ENCODE results near the gene ENC1.
"Not testable (repeated sequence)": the region's sequence is repeated elsewhere in the genome, so short reads cannot be mapped to it uniquely, and the experiment has no call there.

Gene ENC1, protein sequence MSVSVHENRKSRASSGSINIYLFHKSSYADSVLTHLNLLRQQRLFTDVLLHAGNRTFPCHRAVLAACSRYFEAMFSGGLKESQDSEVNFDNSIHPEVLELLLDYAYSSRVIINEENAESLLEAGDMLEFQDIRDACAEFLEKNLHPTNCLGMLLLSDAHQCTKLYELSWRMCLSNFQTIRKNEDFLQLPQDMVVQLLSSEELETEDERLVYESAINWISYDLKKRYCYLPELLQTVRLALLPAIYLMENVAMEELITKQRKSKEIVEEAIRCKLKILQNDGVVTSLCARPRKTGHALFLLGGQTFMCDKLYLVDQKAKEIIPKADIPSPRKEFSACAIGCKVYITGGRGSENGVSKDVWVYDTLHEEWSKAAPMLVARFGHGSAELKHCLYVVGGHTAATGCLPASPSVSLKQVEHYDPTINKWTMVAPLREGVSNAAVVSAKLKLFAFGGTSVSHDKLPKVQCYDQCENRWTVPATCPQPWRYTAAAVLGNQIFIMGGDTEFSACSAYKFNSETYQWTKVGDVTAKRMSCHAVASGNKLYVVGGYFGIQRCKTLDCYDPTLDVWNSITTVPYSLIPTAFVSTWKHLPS

DNA sequence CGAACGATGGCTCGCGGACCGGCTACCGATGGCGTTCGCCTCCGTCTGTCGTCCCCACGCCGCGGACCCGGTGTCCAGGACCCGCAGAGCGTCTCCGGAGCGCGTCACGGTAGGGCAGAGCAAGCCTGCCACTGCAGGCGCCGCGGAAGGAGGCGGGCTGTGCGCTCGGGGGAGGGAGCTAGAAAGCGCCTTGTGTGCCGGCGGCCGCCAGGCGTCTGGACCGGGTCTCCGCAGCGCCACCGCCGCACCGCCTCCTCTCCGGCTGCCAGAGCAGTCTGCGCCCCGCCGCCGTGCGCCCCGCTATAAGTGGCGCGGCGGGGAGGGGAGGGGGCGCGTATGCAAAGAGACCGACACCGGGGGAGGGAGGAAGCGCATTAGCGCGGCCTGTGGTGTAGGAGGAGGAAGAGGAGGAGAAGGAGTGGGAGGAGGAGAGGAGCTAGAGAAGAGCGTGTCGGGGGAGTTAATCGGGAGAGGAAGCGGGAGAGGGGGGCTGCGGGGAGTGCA lies at the start of gene ENC1:
TSS of gene ENC1 (minus strand) at position 279 of the 504 bp plus-strand sequence. CDS start 4,243 bp downstream, outside the sequence.
- peak; percentile 88 for DNase-seq (ENCODE audit: low spot score)

DNA sequence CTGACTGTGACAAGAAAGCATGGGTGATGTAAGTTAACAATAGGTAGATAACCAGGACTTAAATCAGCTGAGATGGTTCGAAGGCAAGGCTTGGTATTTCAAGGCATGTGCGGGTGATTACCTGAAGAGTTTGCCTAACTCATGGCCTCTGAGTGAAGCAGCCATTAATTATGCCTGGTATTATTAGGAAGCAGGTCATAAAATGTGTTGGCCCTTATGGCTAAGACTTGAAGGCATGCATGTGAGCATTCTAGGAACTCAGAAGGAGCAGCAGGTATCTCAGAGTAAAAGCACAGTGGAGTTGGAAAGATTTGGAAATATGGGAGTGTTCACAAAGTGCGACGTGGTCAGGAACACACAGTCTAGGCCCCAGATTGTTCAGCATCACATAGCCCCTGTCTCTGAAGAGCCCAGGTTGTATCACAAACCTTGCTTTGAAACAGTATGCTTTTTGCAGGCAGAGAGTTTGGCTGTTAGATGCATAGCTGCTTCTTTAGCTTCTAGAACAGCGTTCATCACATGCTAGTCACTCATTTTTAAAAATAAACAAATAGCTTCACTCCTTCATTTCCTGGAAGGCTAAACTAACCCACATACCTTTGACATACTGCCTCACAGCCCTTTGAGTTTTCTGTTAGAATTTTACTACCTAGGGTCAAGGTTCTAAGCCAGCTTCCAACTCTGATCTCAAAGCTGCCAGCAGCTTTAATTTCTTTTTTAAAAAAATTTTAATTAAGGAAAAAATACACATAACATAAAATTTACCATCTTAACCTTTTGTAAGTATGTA lies 46.6 kb upstream of the ENC1 start:
- DNase-seq (ENCODE audit: low spot score) = no peak

DNA sequence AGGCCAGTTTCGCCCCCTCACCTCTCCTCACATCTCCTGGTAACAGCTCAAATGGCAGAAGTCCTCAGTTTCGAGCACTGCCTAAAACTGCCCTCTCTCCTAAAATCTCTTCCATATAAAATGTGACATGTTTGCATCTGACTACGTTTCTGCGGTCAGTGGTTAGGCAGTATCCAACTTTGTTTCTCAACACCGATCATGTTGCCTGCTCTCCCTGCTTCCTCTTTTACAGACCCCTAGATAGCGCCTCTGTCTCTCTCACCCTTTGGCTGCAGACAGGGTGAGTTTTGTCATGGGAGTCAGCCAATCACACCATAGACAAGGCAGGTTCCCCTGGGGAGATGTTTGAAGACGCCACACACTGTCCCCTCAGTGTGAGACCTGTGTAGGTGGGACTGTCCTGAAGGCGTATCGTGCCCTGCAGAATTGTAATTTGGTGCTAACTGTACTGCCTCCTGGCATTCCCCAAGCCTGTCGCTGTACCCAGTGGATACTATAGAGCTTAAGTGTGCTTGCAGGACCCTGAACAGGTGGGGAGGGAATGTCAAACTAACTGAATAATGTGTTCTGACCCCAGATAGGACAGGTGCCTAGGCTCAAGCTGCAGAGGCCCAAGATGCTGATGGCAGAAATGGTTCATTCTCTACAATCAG lies 45.6 kb upstream of the ENC1 start:
- peak; percentile 22 for DNase-seq (ENCODE audit: low spot score)

DNA sequence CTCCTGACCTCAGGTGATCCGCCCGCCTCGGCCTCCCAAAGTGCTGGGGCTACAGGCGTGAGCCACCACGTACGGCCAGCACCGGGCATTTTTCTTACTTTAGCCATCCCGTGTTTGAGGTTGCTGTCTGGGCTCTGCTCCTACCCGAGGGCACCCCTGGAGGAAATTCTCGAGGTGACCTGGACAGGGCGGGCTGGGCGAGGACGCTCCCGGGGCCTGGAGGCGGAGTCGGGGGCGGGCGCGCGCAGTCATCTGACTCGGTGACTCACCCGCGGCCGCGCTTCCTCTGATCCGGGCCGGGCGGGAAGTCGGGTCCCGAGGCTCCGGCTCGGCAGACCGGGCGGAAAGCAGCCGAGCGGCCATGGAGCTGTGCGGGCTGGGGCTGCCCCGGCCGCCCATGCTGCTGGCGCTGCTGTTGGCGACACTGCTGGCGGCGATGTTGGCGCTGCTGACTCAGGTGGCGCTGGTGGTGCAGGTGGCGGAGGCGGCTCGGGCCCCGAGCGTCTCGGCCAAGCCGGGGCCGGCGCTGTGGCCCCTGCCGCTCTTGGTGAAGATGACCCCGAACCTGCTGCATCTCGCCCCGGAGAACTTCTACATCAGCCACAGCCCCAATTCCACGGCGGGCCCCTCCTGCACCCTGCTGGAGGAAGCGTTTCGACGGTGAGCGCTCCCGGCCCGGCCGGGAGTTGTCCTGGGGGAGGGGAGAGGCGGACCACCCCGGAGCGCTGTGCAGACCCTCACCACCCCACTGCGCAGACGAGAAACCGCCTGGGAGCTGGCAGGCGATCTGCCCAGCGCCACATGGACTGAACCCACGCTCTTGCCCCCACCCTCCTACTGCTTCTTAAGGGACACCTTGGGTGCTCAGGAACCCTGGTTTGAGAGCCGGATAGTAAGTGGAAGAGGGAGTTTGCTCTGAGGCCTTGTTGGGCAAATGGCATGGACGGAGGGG lies 44.6 kb upstream of the ENC1 start, which contains the start of gene HEXB:
TSS of gene HEXB (plus strand) at position 334 of the 952 bp plus-strand sequence. CDS start at position 362, 28 bp downstream.
- DNase-seq (ENCODE audit: low spot score) = peak; percentile 93

DNA sequence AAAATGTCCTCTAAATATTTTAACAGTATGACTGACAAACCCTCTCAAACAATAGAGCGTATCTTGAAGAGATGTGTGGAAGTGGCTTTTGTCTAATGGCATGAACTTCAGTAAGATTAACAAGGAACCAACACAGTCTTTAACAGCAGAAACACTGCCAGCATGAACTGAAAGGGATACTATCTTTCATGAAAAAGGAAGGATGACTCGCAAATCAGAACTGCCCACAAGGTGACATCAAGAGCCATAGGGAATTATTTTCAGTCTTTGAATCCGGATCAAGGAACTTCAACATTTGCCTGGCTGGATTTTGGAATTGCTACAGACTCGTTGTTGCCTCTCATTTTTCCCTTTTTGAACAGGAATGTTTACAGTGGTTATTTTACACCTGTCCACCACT lies 39.4 kb upstream of the ENC1 start:
- DNase-seq (ENCODE audit: low spot score) = peak; percentile 13

DNA sequence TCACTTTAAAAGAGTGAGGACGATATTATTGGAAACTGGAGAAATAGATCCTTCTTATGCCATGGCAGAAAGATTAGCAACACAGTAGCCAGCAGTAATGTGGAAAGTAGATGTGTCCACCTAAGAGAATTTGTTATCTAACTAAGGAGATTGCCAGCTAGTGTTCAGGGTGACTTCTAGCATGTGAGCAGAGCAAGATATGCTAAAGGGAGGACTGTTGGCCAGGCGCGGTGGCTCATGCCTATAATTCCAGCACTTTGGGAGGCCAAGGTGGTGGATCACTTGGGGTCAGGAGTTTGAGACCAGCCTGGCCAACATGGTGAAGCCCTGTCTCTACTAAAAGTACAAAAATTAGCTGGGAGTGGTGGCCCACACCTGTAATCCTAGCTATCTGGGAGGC lies 38.8 kb upstream of the ENC1 start:
- not testable (repeated sequence) for DNase-seq (ENCODE audit: low spot score)

DNA sequence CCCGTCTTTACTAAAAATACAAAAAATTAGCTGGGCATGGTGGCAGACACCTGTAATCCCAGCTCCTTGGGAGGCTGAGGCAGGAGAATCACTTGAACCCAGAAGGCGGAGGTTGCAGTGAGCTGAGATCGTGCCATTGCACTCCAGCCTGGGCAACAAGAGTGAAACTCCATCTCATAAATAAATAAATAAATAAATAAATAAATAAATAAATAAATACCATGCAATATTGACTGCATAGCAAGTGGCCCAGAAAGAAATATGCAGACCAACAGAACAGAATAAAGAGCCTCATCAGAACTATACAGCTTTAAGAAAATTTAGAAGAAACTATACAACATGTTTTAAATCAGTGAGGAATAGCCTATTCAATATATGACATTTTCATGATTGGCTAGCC lies 37.6 kb upstream of the ENC1 start:
- not testable (repeated sequence) for DNase-seq (ENCODE audit: low spot score)

DNA sequence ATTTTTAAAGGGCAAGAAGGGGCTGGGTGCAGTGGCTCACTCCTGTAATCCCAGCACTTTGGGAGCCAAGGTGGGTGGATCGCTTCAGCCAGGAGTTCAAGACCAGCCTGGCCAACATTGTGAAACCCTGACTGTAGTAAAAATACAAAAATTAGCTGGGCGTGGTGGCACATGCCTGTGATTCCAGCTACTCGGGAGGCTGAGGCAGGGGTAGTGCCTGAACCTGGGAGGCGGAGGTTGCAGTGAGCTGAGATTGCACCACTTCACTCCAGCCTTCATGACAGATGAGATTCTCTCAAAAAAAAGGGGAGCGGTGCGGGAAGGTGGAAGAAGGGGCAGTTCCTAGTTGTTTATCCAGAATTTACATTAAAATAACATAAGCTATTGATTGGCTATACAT lies 35.9 kb upstream of the ENC1 start:
- not testable (repeated sequence) for DNase-seq (ENCODE audit: low spot score)

DNA sequence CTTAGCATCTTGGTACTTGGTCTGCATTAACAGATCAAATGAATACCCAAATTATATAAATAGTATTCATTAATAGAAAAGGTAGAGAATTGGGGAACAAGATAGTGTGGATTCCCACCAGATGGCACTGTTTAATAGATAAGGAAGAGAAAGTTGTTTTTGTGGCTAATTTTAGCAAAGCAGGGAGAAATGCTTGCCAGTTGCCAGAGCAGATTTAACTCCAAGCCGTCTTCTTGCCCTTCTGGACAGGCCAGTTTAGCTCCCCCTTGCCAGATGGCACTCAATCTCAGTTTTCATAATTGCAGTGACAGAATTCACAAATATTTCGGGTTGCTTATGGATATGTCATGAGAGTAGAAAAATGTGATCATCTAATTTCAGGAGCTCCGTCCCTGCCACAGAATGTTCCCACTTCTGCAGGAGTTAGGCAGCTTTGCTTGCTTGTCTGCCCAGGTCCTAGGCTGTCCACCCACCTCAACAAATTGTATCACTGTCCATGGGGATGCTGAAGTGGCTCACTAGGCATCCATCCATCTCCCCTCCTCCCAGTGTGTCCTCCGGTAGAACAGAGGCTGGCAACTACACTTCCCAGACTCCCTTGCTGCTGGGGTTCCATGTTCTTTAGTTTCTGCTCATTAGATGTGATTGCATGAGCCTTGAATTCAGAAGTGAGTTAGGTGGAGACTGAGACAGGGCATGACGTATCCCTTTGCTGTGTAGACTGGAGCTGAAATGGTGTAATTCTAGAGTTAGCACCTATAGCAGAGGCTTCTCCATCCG lies 32.7 kb upstream of the ENC1 start:
- DNase-seq (ENCODE audit: low spot score) = peak; percentile 66

DNA sequence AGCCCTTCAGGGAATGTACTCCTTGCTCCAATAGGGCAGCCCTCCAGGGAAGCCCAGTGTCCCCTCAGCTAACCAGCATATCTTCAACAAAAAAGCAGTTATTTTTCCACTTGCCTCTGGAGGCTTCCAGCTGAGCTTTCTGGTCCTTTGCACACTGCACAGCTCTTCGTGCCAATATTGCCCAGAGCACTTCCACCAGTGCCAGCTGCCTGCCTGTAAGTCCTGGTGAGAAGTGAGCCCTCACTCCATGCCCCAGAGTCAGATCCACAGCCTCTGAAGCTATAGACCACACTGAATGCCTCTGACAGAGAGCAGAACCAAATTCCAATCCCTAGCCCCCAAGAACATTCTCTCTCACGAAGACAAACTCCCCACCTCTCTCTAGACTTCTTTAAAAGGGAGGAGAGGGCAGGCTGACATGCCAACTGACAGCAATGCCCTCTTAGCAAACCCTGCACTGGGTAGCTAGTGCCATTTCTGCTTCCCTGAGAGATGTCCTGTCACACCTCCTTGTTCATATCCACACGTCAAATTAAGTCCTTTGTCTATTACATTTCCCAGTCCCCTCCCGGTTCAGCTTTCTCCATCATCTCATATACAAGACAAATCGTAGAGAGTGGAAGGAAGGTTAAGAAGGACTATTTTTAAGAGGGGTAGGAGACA lies 31.8 kb upstream of the ENC1 start:
- DNase-seq (ENCODE audit: low spot score) = no peak

DNA sequence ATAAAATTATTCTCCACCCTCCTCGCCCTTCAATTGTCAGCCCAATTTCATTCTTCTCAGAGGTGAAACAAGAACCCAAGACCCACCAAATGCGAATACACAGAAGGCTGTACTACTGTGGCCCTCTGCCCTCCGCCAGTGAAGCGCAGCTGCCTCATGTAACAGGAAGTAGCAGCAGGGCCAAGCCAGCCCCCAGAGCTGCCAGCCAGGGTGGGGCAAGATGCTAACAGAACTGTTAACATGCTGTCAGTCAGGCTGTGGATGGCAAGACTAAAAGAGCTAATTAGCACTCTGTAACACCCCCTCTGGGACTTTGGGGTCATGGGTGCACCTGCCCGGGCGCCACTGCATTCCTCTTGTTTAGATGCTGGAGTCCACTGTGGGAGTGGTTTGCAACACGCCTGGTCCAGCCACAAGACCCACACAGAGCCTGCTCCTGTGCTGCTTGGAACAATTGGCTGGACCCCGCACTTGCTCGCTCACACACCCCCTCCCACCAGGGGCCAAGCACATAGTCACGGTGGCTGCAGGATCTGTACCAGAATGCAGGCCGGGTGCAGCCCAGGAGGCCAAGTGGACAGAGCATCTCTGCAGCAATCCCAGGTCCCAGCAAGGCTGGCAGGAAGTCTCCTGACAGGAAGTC lies 30.0 kb upstream of the ENC1 start:
- no peak for DNase-seq (ENCODE audit: low spot score)

DNA sequence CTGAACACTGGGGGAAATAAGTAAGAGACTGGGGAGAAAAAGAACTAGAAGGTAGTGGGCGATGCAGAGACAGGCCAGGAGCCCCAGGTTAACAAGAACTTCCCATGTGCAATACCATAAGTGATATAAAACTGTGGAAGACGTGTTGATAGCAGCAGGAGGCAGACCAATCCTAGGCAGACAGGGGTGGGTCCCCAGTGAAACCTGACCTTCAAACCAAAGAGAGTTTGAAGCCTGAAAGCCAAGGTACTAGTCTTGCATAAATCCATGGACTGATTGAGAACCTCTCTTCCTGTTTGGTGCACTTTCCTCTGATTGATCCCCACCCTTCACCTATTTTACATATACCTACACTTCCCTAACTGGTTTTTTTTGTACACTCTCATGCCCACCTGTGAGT lies 29.3 kb upstream of the ENC1 start:
- no peak for DNase-seq (ENCODE audit: low spot score)

DNA sequence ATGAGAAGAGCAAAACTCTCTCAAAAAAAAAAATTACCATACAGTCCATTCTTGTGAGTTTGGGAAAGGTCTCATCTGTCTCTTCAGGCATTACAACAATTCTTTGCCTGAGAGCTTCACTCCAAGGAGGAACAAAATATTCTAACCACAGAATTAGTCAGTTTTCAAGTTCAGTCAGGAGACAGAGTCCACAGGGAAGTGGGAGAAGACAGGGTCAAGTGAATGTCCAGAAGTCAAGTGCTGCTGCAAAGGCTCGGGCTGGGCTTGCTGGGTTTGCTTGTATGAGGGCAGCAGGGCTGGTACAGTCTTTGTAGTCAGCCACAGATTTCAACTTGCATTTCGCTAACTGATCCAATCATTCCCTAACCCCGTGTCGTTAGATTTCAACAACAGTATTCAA lies 26.9 kb upstream of the ENC1 start:
- DNase-seq (ENCODE audit: low spot score) = no peak

DNA sequence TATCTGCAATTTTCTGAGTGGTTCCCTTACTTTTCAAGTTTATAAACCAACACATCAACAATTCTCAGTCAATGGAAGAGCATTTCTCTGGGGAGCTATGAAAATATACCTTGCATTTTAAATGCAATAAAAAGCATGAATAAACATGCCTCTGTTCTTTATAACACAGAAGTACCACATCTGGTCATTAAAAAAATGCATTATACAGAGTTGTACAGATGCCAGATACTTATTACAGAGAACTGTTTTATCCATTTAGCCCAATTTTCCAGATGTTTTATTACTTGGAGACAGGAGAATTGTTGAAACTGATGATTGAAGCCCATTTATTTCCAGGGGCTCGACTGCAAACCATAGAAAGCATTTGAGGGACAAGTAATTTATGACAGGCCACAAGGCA lies 25.3 kb upstream of the ENC1 start:
- DNase-seq (ENCODE audit: low spot score) = no peak

DNA sequence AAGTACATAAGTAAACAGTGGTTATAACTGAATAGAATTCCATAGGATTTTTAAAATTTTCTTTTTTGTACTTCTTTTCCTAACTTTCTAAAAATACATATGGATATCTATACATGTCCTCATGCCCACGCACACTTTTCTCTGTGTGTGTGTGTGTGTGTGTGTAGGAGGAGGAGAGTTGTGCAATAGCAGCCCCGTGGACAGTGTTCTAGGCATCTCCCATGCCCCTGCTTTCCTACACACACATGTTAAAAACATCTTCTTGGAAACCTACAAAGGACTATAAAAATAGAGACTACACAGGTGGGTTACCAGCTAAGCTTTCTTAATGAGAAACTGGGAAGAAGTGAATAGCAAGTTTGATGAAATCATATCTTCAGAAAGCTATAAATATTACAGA lies 24.7 kb upstream of the ENC1 start:
- no peak for DNase-seq (ENCODE audit: low spot score)

DNA sequence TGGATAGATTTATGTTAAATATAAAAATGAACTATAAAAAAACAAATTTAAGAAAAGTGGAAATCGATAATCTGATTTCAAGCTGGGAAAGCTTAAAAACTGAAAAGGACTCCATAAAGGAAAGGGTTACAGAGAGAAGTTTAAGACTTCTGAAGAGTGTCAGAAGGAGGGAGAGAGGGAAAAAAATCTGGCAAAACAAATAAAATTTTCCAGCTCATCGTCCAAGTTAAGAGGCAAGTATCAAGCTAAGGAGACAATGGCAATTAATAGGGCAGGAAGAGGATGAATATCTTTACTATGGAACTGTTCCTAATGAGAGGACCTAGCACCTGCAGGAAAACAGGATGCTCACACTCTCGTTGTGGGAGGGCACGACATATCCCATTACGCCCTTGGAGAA lies 24.0 kb upstream of the ENC1 start:
- DNase-seq (ENCODE audit: low spot score) = no peak

DNA sequence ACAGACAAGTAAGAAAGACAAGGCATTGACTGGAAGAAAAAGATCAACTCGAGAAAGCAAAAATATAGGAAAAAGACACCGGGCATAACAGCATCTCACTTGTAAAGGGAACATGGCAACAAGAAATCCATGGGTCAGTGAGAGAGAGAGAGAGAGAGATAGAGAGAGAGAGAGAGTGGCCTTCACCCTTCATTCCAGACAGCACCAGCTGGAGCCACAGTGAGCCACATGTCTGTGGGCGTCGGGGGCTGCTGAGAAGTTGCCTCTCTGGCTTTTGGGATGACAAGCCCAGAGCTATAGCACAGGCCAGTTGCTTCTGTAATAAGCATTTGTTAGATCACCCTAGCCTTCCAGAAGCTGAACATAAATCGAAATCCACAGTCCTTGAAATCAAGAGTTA lies 20.3 kb upstream of the ENC1 start:
- no peak for DNase-seq (ENCODE audit: low spot score)

DNA sequence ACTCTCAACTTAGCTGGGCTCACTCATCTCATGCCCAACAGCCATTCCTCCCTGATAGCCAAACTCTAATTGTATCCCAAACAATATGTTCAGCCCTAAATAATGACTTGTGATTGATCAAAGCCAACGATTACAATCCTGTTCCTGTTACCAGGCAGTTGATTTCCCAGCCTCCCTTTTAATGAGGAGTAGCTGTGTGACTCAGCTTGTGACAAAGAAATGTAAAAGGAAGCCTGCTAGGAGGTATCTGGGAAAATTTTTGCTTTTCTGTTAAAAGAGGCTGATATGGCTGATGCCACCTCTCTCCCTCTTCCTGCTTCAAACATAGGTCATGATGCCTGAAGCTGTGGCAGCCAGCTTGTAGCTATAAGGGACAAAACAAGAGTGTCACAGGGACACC lies 19.6 kb upstream of the ENC1 start:
- DNase-seq (ENCODE audit: low spot score) = no peak

DNA sequence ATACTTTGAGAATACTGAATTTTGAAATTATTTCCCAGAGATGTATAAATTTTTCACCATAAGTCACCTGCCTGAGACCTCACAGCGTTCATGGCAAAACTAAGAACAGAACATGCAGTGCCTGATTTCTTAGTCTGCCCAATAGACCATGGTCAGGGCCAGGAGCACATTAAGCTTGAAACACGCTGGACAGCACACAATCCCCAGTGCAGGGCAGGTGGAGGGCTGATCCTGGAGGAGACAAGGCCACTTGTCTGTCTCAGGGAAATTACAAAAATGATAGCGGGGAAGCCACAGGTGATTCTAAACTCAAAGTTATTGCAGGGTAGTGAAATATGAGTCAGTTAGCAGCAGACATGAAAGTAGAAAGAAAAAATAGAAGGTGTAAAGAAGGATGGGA lies 18.6 kb upstream of the ENC1 start:
- DNase-seq (ENCODE audit: low spot score) = no peak

Measured in RKO (cell line).